Suppressor macrophage treated with lipopolysaccharide for 1 hour (primary cell): ENCODE measurements around the gene BRF1.
A peak's percentile ranks its signal among the peaks of the same experiment; 100 is the strongest.

ENCODE experiments used
- DNase-seq, 3 donors: peaks; one replicate each; pipeline ENCODE4 v3.0.0-alpha.2; 2020 to 2022

The BRF1 gene

GRCh38 chr14:105187935-105188524 lies 112.8 kb downstream of the BRF1 start:
- no peak for DNase-seq

DNA sequence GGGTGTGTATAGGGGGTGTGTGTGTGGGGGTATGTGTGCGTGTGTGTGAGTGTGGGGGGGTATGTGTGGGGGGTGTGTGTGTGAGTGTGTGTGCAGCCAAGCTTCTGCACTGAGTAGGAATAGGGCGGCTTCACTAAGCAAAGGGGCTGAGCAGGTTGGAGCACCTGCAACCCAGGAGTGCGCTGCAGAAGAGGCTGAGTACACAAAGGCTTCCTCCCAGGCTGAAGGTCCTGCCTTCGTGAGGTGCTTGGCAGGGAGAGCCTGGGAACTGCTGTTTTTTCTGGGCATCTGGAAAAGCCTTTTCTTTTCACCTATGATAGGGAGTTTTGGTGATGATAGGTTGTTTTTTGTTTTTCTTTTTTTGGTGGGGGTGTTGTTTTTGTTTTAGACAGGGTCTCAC lies 113.7 kb downstream of the BRF1 start:
- DNase-seq: no peak

GRCh38 chr14:105185973-105186372 lies 114.8 kb downstream of the BRF1 start:
- no peak for DNase-seq

DNA sequence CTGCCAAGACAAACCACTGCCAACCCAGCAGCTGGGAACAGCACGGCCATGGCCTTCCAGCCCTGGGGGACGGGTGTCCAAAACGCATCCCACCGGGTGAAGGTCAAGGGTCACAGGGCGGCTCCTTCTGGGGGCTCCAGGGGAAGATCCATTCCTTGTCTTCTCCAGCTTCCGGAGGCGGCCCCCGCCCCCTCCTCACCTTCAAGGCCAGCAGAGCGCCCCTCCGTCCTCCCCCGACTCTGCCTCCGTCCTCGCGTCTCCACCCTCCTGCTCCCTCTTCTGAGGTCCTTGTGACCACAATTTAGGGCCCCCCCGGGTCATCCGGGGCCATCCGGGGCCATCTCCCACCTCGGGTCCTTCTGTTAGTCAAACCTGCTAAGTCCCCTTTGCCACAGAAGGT lies 115.8 kb downstream of the BRF1 start:
- DNase-seq: no peak

DNA sequence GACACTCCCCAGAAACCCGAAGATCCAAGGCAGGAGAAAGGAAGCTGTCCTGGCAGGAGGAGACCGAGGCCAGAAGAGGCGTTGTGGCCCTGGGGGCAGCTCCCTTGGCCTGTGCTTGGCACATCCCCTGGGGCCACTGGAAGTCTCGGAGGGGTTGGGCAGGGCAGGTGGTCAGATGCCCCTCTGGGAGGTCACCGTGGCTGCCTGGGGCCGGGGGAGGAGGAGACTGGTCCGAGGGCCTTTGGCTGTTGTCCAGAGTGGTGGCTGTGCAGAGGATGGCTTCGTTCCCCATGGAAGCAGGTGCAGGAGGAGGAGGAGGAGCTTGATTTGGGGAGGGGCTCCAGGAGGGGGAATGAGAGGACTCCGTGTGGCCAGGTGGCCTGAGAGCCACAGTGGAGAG lies 116.3 kb downstream of the BRF1 start:
- no peak for DNase-seq

DNA sequence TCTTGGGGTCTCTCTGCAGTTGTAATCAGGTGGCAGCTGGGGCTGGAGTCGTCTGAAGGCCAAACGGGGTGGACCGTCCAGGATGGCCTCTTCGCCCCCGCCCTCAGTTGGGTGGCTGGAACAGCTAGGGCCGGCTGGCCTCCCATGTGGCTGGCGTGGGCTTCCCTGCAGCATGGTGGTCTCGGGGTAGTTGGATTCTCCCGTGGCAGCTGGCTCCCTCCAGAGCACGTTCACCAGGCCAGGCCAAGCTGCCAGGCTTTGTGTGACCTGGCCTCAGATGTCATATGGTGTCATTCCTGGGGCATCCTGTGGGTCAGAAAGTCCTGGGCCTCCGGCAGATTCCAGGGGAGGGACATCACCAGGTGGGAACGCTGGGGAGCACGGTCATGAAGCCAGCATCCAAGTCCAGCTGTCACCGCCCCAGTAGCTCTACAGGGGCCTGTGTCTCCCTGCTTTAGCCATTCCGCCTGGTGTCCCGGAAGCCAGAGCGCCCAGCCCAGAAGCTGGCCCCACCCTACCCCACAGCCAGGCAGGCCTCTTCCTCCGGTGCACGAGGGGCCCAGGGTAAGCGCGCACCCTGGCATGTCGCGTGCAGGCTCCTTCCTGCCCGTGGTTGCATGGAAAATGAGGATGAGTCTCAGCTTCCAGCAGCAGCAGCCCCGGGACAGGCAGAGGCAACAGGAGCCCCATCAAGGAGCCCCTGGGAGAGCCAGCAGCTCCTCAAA lies 118.3 kb downstream of the BRF1 start:
- no peak for DNase-seq

- no peak for DNase-seq
Observed at GRCh38 chr14:105181549-105182295, 119.1 kb downstream of the BRF1 start.

- peak; percentile 59 to 87 (median 84) for DNase-seq
Observed at GRCh38 chr14:105180592-105181548, 119.9 kb downstream of the BRF1 start, which contains the start of gene NUDT14. TSS of gene NUDT14 (minus strand) at chr14:105181312. CDS start at chr14:105181209, 103 bp downstream.

GRCh38 chr14:105179191-105179590 lies 121.6 kb downstream of the BRF1 start:
- no peak for DNase-seq

GRCh38 chr14:105178868-105179140 lies 122.0 kb downstream of the BRF1 start:
- DNase-seq: no peak

GRCh38 chr14:105178069-105178867 lies 122.5 kb downstream of the BRF1 start:
- no peak for DNase-seq

GRCh38 chr14:105177082-105177481 lies 123.7 kb downstream of the BRF1 start:
- no peak for DNase-seq

- DNase-seq: no peak
Observed at GRCh38 chr14:105176513-105176912, 124.3 kb downstream of the BRF1 start.

DNA sequence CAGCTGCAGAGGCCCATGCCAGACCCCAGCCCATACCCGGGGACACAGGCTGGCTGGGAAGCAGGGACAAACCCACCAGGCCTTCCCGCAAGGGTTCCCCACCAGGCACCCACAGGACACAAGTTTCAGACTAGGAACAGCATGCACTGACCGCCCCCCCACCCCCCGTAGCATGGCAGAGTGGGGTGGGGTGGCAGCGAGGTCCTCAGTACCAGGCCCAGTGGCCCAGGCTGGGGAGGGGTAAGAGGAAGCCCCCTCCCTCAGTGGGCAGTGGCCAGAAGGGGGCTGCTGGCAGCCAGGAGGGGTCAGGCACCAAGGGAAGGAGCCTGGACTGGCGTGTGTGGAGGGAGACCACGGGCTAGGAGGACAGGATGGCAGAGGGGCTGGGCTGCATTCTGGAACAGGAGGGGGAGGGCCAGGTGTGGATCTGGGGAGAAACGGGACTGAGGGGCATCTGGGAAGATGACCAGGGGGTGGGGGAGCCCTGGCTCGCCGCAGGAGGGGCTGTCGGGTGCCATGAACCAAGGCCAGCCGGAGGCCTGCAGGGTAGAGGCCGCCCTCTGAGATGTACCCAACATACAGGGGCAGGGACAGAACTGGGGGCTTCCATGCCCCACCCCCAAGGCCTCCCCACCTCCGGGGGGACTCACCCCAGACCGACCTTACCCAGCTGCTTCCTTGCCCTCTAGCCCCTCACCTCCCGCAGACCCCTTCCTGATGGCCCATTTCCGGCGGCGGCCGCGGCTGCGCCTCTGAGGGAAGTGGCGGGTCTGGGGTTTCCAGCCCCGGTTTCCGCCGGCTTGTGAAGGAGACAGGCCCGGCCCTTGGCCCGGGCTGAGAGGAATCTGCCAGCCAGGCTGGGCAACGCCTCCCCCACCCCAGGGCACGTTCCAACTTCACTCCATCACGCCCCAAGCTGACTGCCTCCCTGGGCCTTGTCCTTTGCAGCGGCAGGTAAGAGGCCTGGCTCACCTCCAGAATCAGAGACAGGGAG lies 126.6 kb downstream of the BRF1 start:
- peak; percentile 36 to 69 (median 61) for DNase-seq

- DNase-seq: no peak
Observed at GRCh38 chr14:105173145-105173544, 127.7 kb downstream of the BRF1 start.

DNA sequence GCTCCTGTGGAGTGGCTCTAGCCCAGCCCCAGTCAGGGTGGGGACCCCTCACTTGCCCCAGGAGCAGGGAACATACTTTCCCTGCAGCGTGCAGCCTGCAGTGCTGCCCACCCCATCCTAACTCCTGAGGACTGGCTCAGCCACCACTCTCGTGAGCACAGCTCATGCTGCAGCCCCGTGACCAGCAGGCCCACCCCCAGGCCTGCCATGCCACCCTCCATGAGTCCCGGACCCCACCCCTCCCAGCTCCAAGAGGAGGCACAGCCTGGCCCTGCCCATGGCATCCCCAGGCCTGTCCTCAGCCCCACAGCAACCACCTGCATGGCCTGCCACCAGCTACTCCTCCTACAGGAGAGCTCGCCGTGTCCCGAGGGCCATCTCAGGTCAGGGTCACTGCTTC lies 128.3 kb downstream of the BRF1 start:
- DNase-seq: no peak

- DNase-seq: no peak
Observed at GRCh38 chr14:105171004-105171673, 129.7 kb downstream of the BRF1 start.

GRCh38 chr14:105169776-105170655 lies 130.8 kb downstream of the BRF1 start:
- no peak for DNase-seq

DNA sequence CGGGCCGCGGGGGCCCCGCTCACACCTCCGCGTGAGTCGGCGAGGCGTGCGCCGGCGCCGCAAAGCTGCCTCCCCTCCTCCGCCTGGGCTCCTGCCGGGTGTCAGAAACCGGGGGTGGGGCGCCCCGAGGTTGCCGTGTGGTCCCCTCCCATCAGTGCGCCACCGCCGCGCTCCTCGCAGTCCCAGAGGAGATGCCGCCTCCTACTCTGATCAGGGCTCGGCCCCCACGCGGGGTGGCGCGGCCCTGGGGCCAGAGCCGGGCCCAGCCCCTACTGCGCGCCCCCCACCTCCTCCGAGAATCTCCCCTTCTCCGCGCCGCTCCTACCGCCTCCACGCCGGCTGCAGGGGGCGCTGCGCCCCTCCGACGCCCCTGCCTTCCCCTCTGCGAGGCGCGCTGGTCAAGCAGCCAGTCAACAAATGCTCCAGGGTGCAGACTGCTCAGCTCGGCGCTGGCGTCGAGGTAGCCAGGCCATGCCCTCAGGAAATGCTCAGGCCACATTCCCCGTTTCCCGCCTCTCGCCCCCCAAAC lies 131.8 kb downstream of the BRF1 start:
- peak; percentile 36 to 61 (median 39) for DNase-seq
